NCI-H2227 treated with DMSO at 0.1 percent for 48 hours (cell line): ENCODE measurements around the gene CD59.

Experiments
- DNase-seq: peaks from one replicate; lab custom pipeline; 2025; lab: John Stamatoyannopoulos, UW

Gene CD59

GRCh38 chr11:33736148-33736812 lies at the start of gene CD59:
Gene CD59, minus strand, starts transcription at chr11:33736423. Its CDS starts 13,978 bp downstream, at chr11:33722445.
- peak; percentile 68 for DNase-seq

- no peak for DNase-seq
These were observed 49.4 kb upstream of the CD59 start for GRCh38 chr11:33785609-33786008.

GRCh38 chr11:33779849-33780528 lies 43.8 kb upstream of the CD59 start:
- no peak for DNase-seq

- peak; percentile 84 for DNase-seq
These were observed 42.5 kb upstream of the CD59 start for GRCh38 chr11:33778675-33779074.

- DNase-seq, result no peak
These were observed 41.7 kb upstream of the CD59 start for GRCh38 chr11:33777906-33778305.

- DNase-seq, result no peak
These were observed 39.7 kb upstream of the CD59 start for GRCh38 chr11:33775832-33776470.

- DNase-seq, result no peak
These were observed 39.2 kb upstream of the CD59 start for GRCh38 chr11:33775467-33775807.

- peak; percentile 23 for DNase-seq
These were observed 38.7 kb upstream of the CD59 start for GRCh38 chr11:33774736-33775466.

- DNase-seq, result peak; percentile 81
These were observed 37.9 kb upstream of the CD59 start, which contains the start of gene FBXO3 for GRCh38 chr11:33773987-33774735. Gene FBXO3, minus strand, starts transcription at chr11:33774520. Its CDS starts 23 bp downstream, at chr11:33774497.

- DNase-seq, result no peak
These were observed 37.3 kb upstream of the CD59 start for GRCh38 chr11:33773404-33773986.

GRCh38 chr11:33772870-33773269 lies 36.6 kb upstream of the CD59 start:
- DNase-seq, result no peak

- DNase-seq, result no peak
These were observed 36.1 kb upstream of the CD59 start for GRCh38 chr11:33772300-33772699.

- DNase-seq, result no peak
These were observed 34.0 kb upstream of the CD59 start for GRCh38 chr11:33770236-33770635.

- DNase-seq, result no peak
These were observed 33.3 kb upstream of the CD59 start for GRCh38 chr11:33769542-33769941.

- DNase-seq, result no peak
These were observed 31.4 kb upstream of the CD59 start for GRCh38 chr11:33767624-33768023.

GRCh38 chr11:33766085-33766484 lies 29.9 kb upstream of the CD59 start:
- DNase-seq, result no peak

- no peak for DNase-seq
These were observed 25.2 kb upstream of the CD59 start for GRCh38 chr11:33761471-33761870.

- DNase-seq, result no peak
These were observed 17.2 kb upstream of the CD59 start for GRCh38 chr11:33753304-33753967.

GRCh38 chr11:33751878-33752277 lies 15.7 kb upstream of the CD59 start:
- DNase-seq, result no peak

GRCh38 chr11:33747979-33748378 lies 11.8 kb upstream of the CD59 start:
- no peak for DNase-seq

GRCh38 chr11:33743291-33743690 lies 7.1 kb upstream of the CD59 start:
- DNase-seq, result no peak
